T47D (cell line): ENCODE measurements around the gene EFR3B.

Experiments
- DNase-seq, 2 experiments: peaks; one replicate each; pipeline versions ENCODE4 v3.0.0 to v3.0.0-alpha.2; 2011 to 2012; ENCODE audit warnings: low read depth in 1 of 2, low spot score in 1 of 2
- JUND ChIP-seq: IDR thresholded peaks from 2 replicates; pipeline ENCODE4 v1.6.1; 2012; ENCODE audit warnings: low read depth
- in situ Hi-C: cut with HindIII; loops from 2 replicates; pipeline ENCODE4 v1.10.0; 2016; ENCODE audit warnings: low sequenced_read_pairs, low pct_unique_long_range_greater_than_20kb

The EFR3B gene

GRCh38 chr2:25042321-25043240, 705 bp downstream of the EFR3B start:
- TF ChIP-seq JUND, result no peak
- in situ Hi-C loops, result no loop called here
- DNase-seq, result peak in 1 of 2 experiments; percentile 8

- TF ChIP-seq JUND, result no peak
- in situ Hi-C loops, result no loop called here
- no peak for DNase-seq
These were observed 1.5 kb downstream of the EFR3B start for GRCh38 chr2:25043241-25043867.

DNA sequence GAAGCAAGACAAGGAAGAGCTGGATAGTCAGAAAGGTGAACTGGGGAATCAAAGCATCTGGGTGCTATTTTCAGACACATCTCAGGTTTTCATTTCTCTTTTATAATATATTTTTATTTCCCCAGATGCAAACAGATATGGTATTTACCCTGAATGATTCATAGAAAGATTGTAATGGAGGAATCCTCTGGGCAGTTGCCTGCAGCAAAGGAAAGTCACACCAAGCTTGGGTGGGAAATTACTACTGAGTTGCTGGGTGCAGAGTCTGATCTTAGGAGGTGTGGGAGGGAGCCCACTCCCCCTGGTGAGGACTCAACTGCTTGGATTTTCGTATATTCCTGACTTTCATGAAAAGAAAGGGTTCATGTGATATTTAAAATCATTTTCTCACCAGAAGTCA, 2.1 kb downstream of the EFR3B start:
- in situ Hi-C loops, result no loop called here
- no peak for TF ChIP-seq JUND
- no peak for DNase-seq

GRCh38 chr2:25044990-25045389, 3.1 kb downstream of the EFR3B start:
- DNase-seq, result no peak
- no peak for TF ChIP-seq JUND
- in situ Hi-C loops, result no loop called here

DNA sequence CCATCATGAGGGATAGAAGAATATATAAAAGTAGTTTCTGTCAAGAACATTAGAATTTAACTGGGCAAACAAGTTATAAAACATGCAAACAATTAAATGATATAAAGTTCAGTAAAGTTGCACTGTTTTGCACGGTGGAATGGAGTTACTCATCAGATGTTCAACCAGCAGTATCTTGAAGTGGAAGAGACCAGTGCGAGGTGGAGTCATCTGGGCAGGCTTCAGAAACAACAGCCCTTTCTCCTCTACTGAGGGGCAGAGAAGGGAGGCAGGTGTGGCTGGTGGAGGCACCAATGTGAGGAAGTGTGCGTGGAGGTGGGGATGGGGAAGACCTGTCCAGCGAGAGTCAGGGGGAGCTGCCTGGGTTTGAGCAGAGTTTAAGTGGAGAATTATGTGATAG, 7.5 kb downstream of the EFR3B start:
- DNase-seq, result no peak
- in situ Hi-C loops, result no loop called here
- no peak for TF ChIP-seq JUND

DNA sequence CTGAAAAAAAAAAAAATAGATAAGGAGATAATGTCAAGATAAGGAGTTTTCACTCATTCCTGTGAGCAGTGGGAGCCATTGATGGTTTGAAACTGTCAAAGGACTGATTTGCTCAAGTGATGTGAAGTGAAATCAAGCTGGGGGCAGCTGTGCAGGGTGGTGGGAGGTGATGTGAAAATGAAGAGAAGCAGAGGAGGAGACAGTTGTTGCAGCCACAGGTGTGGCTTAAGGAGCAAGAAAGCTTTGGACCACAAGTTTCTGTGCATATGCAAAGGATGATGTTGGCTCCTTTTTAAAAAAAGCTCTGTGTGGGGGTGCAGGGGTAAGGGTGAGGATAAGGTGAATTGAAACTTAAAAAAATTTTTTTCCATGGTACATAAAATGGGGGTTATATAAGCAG, 8.3 kb downstream of the EFR3B start:
- in situ Hi-C loops, result no loop called here
- no peak for DNase-seq
- TF ChIP-seq JUND, result no peak

- in situ Hi-C loops, result no loop called here
- no peak for DNase-seq
- no peak for TF ChIP-seq JUND
These were observed 11.2 kb downstream of the EFR3B start for GRCh38 chr2:25053041-25053440.

- no peak for DNase-seq
- TF ChIP-seq JUND, result no peak
- in situ Hi-C loops, result no loop called here
These were observed 12.8 kb downstream of the EFR3B start for GRCh38 chr2:25054720-25055119.

GRCh38 chr2:25055376-25055920, 13.6 kb downstream of the EFR3B start:
- no peak for TF ChIP-seq JUND
- in situ Hi-C loops, result no loop called here
- no peak for DNase-seq

DNA sequence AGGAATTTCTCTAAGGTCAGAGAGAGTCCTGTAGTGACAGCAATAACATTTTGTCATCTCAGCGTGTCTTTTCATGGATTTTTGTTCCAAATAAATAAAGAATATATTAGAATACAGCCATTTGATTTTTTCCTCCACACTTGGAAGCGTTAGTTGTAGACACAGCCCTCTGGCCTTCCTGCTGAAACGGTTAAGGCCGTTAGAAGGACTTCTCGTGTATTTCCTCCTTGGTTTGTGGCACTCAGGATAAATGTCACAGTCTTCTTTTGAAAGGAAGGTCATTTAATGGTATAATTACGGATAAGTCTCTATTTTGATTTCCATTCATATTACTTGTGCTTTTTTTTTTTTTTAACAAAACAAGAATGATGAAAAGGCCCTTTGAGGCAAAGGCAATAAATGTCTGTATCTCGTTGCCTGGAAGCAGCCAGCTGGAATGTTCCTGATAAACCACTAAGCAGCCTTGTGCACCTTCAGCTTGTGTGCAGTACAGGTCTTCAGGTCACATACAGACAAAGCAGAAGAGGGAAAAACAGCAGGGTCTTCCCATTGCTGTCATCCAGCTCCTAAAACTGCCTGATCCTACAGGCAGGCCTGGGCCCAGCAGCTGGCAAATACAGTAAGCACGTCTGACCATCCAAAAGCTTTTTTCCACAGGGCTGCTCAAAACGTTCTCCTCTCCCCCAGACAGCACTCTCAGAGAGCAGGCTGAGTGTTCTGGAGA, 14.4 kb downstream of the EFR3B start:
- TF ChIP-seq JUND, result no peak
- in situ Hi-C loops, result no loop called here

GRCh38 chr2:25062511-25062917, 20.6 kb downstream of the EFR3B start:
- no peak for TF ChIP-seq JUND
- in situ Hi-C loops, result no loop called here
- DNase-seq, result no peak

More for the DNA sequence above, 14.4 kb downstream of the EFR3B start:
- DNase-seq, result no peak

DNA sequence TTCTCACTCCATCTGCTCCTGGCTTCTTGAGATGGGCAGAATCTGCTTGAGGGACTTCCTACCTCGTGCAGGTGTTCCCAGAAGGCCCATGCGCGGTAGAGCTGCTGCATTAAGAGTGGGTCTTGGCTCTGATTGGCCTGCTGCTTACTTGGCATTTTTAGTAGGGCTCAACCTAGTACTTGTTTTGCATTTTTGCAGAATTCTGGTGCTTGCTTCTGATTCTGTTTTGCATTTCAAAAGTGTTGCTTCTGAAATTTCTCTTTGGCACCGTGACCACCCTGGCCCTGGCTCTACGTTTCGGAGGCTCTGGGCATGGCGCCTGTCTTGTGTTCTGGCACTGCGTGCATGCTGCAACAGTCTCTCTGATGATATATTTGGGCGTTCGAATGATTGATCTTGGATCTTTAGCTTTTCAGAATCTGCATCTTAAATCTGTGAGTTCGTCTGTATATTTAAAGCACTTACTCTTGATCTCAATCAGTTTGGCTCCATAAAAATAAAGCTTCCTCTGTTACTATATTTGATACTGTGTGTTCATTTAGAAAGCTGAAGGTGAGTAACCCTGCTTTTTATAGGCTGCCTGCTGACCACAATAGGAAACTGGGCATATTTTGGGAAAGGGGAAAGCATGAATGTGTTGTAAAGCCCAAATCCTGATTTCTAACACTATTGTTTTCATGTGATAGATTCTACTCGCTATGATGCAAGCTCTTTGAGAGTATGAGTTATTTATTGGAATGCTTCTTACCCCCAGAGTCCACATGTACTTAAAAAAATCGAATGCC, 22.2 kb downstream of the EFR3B start:
- TF ChIP-seq JUND, result no peak

More for the DNA sequence above, 22.2 kb downstream of the EFR3B start:
- in situ Hi-C loops, result no loop called here
- no peak for DNase-seq
